Endothelial cell (in vitro differentiated cells): Measurements from ENCODE around the gene ENTPD2. TPM values are rescaled to one million over a fixed set of nuclear protein-coding genes. Genes with fewer than 3 reads are reported as not detected.

Source experiments
- DNase-seq: peaks from one replicate; pipeline ENCODE4 v3.0.0; 2021; ENCODE audit warnings: low spot score
- H3K27ac Mint-ChIP-seq: one replicate; pipeline ENCODE4 v1.8.0; 2021; ENCODE audit warnings: mixed read lengths, inconsistent platforms; ENCODE audit not compliant: unreplicated experiment
- H3K27me3 Mint-ChIP-seq: one replicate; pipeline ENCODE4 v1.8.0; 2021; ENCODE audit warnings: mild to moderate bottlenecking, moderate library complexity, mixed read lengths, inconsistent platforms; ENCODE audit not compliant: unreplicated experiment
- H3K36me3 Mint-ChIP-seq: one replicate; pipeline ENCODE4 v1.8.0; 2021; ENCODE audit warnings: mild to moderate bottlenecking, low read depth, mixed read lengths, inconsistent platforms; ENCODE audit not compliant: unreplicated experiment
- H3K4me1 Mint-ChIP-seq: one replicate; pipeline ENCODE4 v1.8.0; 2021; ENCODE audit warnings: mild to moderate bottlenecking, mixed read lengths, inconsistent platforms; ENCODE audit not compliant: unreplicated experiment
- H3K4me3 Mint-ChIP-seq: one replicate; pipeline ENCODE4 v1.8.0; 2021; ENCODE audit warnings: mild to moderate bottlenecking, mixed read lengths, inconsistent platforms; ENCODE audit not compliant: unreplicated experiment
- H3K9me3 Mint-ChIP-seq: one replicate; pipeline ENCODE4 v1.8.0; 2021; ENCODE audit warnings: mixed read lengths, inconsistent platforms; ENCODE audit not compliant: unreplicated experiment
- total RNA-seq: library from RNA; stranded (reverse); fragmentation: NEBNext Ultra II Directional; extraction: Animal tissue kit (Norgen Biotek cat#: 25700); gene quantifications from one replicate; pipeline ENCODE4 v1.2.1, GENCODE V29; 2021; ENCODE audit not compliant: unreplicated experiment
- TF ChIP-seq, protein P1 (sequence below): fragments of 200-600 bp; sonication (generic); IDR thresholded peaks from one replicate; pipeline ENCODE4 v1.5.0; 2021; ENCODE audit warnings: antibody characterized with exemption; ENCODE audit not compliant: unreplicated experiment

The ENTPD2 gene
- total RNA-seq, 1 donor from 2014 or later, result 55.6 TPM

DNA sequence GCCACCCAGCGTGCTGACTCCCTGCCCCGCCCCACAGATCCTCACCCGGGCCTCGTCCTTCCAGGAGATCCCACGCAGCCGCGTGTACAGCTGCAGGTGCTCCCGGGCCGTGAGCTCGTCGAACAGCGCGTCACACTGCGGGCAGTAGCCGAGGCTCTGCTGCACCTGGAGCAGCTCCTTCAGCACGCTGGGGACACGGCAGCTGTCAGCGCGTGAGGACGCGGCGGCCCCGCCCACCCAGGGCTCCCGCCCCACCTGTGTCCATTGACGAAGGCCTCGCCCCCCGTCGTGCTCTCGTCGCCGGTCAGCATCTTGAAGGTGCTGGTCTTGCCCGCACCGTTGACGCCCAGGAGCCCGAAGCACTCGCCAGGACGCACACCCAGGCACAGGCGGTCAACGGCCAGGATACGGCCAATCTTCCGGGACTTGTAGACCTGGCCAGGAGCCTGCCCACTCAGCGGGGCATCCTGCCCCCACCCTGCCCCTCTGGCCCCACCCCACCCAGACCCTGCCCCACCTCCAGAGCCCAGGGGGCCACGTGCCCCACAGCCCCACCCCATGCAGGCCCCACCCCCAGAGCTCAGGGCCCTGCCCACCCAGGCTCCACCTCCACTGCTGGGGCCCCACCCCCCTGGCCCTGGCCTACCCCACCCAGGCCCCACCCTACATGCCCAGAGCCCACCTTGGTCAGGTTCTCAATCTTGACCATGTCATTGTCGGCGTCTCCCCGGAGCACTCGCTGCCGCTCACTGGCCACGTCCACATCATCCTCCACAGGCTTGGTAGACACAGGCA is 43.7 kb downstream of the ENTPD2 start:
- no peak overlapping the region for H3K4me3 Mint-ChIP-seq
- H3K36me3 Mint-ChIP-seq, result no peaks in the 10 kb centered on the region
- TF ChIP-seq, protein P1, sequence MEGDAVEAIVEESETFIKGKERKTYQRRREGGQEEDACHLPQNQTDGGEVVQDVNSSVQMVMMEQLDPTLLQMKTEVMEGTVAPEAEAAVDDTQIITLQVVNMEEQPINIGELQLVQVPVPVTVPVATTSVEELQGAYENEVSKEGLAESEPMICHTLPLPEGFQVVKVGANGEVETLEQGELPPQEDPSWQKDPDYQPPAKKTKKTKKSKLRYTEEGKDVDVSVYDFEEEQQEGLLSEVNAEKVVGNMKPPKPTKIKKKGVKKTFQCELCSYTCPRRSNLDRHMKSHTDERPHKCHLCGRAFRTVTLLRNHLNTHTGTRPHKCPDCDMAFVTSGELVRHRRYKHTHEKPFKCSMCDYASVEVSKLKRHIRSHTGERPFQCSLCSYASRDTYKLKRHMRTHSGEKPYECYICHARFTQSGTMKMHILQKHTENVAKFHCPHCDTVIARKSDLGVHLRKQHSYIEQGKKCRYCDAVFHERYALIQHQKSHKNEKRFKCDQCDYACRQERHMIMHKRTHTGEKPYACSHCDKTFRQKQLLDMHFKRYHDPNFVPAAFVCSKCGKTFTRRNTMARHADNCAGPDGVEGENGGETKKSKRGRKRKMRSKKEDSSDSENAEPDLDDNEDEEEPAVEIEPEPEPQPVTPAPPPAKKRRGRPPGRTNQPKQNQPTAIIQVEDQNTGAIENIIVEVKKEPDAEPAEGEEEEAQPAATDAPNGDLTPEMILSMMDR, result no peak
- no peaks in the 10 kb centered on the region for H3K4me1 Mint-ChIP-seq
- no peak overlapping the region for H3K27ac Mint-ChIP-seq
- no peak for DNase-seq
- peaks cover under 1% of the 10 kb centered on the region for H3K27me3 Mint-ChIP-seq
- no peaks in the 10 kb centered on the region for H3K9me3 Mint-ChIP-seq

DNA sequence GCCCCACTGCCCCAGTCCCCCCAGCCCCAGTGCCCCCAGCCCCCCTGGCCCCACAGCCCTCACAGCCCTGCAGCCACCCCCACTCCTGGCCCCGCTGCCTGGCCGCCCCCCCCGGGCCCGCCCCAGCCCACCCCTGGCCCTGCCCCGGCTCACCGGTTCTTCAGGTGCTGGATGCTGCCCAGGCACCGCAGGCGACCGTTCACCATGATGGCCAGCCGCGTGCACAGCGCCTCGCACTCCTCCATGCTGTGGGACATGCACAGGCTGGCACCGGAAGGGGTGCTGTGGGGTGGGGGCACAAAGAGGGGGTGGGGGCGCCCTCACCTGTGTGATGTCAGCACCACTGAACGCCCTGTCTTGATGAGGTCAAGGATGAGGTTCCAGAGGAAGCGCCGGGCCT is 44.6 kb downstream of the ENTPD2 start:
- no peak for DNase-seq
- Mint-ChIP-seq H3K36me3 (no peaks in the 10 kb centered on the region), H3K27me3 (peaks cover 6% of the 10 kb centered on the region), H3K4me3 (no peak overlapping the region), H3K9me3 (peaks cover 5% of the 10 kb centered on the region), H3K4me1 (no peaks in the 10 kb centered on the region), H3K27ac (no peak overlapping the region)
- TF ChIP-seq, protein P1, result no peak

DNA sequence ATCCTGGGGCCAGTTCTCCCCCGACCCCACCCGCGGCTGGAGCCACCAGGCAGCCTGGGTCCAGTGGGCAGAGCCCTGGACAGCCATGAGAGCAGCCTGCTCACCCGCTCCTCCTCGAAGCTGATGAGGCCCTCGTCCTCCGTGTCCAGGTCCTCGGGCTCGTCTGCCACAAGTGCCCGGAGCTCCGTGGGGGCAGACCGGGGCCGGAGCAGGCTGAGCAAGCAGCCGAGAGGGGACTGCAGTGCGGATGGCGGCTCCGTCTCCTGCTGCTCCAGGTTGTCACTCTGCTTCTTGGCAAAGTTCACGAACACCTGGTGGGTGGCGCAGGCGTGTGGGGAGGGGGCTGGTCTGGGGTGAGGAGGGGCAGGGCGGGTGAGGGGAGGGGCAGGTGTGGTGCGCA is 45.5 kb downstream of the ENTPD2 start:
- TF ChIP-seq, protein P1, result no peak
- Mint-ChIP-seq H3K27me3 (peaks cover 7% of the 10 kb centered on the region), H3K9me3 (peaks cover 5% of the 10 kb centered on the region), H3K4me1 (no peaks in the 10 kb centered on the region), H3K36me3 (no peaks in the 10 kb centered on the region), H3K4me3 (no peak overlapping the region), H3K27ac (no peak overlapping the region)
- no peak for DNase-seq

DNA sequence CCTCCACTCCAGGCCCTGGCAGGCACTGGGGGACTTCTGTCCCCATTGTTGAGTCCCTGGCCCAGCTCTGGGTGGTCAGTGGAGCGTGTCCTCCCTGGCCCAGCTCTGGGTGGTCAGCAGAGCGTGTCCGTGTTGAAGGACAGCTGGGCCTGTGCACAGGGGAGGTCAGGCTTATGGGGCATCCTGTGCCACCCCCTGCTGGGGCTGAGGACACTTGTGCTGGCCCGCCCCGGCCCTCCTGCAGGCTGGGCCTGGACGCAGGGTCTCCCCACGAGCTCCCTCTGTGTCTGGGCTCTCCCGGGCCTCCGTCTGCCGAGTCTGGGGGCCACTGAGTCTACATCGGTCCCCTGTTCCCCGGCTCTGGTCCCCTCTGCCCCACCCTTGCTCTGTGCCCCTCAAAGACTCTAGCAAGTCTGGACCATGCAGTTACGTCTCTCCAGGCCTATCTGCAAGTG is 46.0 kb downstream of the ENTPD2 start:
- Mint-ChIP-seq H3K27ac (no peak overlapping the region), H3K4me1 (no peaks in the 10 kb centered on the region), H3K9me3 (peaks cover 5% of the 10 kb centered on the region), H3K4me3 (no peak overlapping the region), H3K36me3 (no peaks in the 10 kb centered on the region), H3K27me3 (peaks cover 7% of the 10 kb centered on the region)
- no peak for DNase-seq
- TF ChIP-seq, protein P1, result no peak

DNA sequence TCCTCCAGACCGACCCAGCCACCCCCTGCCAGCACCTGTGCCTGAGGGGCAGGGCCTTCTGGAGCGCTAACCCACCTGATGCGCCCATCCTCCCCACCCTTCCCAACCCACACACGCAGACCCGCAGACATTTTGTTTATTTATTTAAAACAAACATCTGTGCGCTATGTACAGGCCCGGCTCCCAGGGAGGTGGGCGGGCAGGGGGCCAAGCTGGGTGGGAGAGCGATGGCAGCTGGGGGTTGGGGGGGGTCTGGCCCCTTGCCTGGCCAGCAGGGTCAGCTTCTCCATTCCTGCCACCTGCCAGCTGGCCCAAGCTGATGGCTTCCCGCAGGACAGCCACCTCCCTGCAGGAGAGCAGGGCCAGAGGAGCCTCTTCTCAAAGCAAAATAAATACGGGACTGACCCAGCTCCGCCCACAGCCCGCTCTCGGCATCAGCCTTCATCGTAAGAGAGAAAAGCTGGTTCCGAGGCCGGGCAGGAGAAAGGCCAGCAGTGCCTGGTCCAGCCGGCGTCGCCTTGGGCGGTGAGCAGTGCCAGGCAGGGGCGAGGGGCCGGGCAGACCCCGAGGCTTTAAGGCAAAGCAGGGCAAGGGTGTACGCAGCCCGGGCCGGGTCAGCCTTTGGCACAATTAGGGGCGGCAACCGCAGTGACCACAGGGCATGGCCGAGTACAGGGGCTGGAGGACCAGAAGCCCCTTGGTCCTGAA is 46.6 kb downstream of the ENTPD2 start:
- Mint-ChIP-seq H3K4me1 (no peaks in the 10 kb centered on the region), H3K27ac (no peak overlapping the region), H3K9me3 (peaks cover 5% of the 10 kb centered on the region), H3K36me3 (no peaks in the 10 kb centered on the region), H3K4me3 (no peak overlapping the region), H3K27me3 (peaks cover 7% of the 10 kb centered on the region)
- no peak for DNase-seq
- TF ChIP-seq, protein P1, result no peak
